ENCODE measurements around the gene ANOS1. TPM values are rescaled to one million over a fixed set of nuclear protein-coding genes. Genes with fewer than 3 reads are reported as not detected.

Gene ANOS1
- total RNA-seq, 1 experiment from 2014 or later = 54.9 TPM

DNA sequence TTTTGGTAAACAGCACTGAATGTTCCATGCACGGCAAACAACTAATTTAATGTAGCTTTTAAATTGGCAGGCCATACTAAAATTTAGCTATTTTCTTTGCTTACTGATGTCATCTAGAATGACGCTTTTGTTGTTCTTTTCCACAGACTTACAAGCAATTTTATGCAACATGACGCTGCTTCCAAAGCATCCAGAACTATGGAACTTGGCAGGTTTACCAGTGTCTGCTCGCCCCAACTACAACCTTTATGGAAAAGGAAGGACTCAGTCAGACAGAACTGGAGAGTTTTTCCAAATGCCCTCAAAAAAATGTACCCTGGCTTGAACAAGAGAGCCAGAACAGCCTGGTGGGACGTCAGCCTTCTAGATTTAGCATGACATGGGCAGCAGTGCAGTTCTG lies 58.7 kb downstream of the ANOS1 start:
- Histone ChIP-seq H2AFZ (ENCODE audit: low read length) (no peak overlapping the region), H3K27ac (ENCODE audit: insufficient read length, low read depth, low read length) (no peak overlapping the region), H3K23me2 (ENCODE audit: insufficient read length, low read depth, low read length, poor library complexity, severe bottlenecking) (no peaks in the 10 kb centered on the region), H3K23ac (ENCODE audit: insufficient read length, low read depth, low read length) (no peak overlapping the region), H3K18ac (ENCODE audit: insufficient read length, low read depth, low read length) (no peak overlapping the region), H3T11ph (ENCODE audit: low read length) (no peak overlapping the region), H3K56ac (ENCODE audit: insufficient read length, low read depth, low read length) (no peak overlapping the region), H2BK20ac (ENCODE audit: low read depth, low read length, poor library complexity, severe bottlenecking) (no peak overlapping the region), H4K8ac (replicated peaks; ENCODE audit: insufficient read length, low read depth, low read length) (no peak overlapping the region), H4K91ac (ENCODE audit: insufficient read length, low read depth, low read length) (no peak overlapping the region), H2BK5ac (ENCODE audit: insufficient read length, low read length) (no peak overlapping the region), H2AK5ac (ENCODE audit: insufficient read length, low read length) (no peak overlapping the region), H3K9me3 (ENCODE audit: control insufficient read depth, low read depth, low read length) (no peaks in the 10 kb centered on the region), H4K5ac (ENCODE audit: insufficient read length, low read depth, low read length) (no peak overlapping the region), H3K9ac (ENCODE audit: extremely low read depth, insufficient read length, low read length) (no peak overlapping the region), H3K79me1 (ENCODE audit: insufficient read depth, low read depth, low read length, poor library complexity, severe bottlenecking) (no peaks in the 10 kb centered on the region), H2BK120ac (ENCODE audit: low read depth, low read length, poor library complexity, severe bottlenecking) (no peak overlapping the region), H4K20me1 (ENCODE audit: control insufficient read depth, insufficient read depth, insufficient read length) (no peaks in the 10 kb centered on the region), H3K4ac (ENCODE audit: low read depth, low read length) (no peak overlapping the region), H3K27me3 (ENCODE audit: insufficient read depth, low read length) (no peaks in the 10 kb centered on the region), H3K79me2 (ENCODE audit: insufficient read depth, low read length) (peaks cover 29% of the 10 kb centered on the region; the same call in 1 of the 2 replicates), H3K4me1 (ENCODE audit: insufficient read depth, low read length) (peaks cover 14% of the 10 kb centered on the region; the same call in 1 of the 2 replicates), H2BK12ac (ENCODE audit: insufficient read length, low read depth, low read length) (no peak overlapping the region), H3K4me2 (ENCODE audit: insufficient read depth, insufficient read length, low read length) (no peak overlapping the region), H2BK15ac (ENCODE audit: low read depth, low read length) (no peak overlapping the region), H3K14ac (ENCODE audit: insufficient read depth, low read length) (no peak overlapping the region)
- Mint-ChIP-seq H3K4me1 (peaks cover 52 to 56% of the 10 kb centered on the region in 2 experiments), H3K27ac (peak overlapping the region; percentile 4 to 42 (median 39); a peak in 3 of 7 replicates), H3K27me3 (ENCODE audit: low read depth) (no peaks in the 10 kb centered on the region), H3K9me3 (no peaks in the 10 kb centered on the region), H3K36me3 (ENCODE audit: insufficient read depth in 1 of 3, low read depth in 3 of 3) (peaks cover 0 to 12% (median 5%) of the 10 kb centered on the region in 3 experiments; a peak in 3 of 7 replicates), H3K4me3 (no peak overlapping the region)
- TF ChIP-seq, protein P1, sequence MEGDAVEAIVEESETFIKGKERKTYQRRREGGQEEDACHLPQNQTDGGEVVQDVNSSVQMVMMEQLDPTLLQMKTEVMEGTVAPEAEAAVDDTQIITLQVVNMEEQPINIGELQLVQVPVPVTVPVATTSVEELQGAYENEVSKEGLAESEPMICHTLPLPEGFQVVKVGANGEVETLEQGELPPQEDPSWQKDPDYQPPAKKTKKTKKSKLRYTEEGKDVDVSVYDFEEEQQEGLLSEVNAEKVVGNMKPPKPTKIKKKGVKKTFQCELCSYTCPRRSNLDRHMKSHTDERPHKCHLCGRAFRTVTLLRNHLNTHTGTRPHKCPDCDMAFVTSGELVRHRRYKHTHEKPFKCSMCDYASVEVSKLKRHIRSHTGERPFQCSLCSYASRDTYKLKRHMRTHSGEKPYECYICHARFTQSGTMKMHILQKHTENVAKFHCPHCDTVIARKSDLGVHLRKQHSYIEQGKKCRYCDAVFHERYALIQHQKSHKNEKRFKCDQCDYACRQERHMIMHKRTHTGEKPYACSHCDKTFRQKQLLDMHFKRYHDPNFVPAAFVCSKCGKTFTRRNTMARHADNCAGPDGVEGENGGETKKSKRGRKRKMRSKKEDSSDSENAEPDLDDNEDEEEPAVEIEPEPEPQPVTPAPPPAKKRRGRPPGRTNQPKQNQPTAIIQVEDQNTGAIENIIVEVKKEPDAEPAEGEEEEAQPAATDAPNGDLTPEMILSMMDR (conservative IDR thresholded peaks at IDR 0.05) = no peak
- WGBS (ENCODE audit: extremely low coverage, insufficient read length, low lambda C conversion rate) = no CpG with 5 or more reads among the region's 5 CpGs
- no peak for DNase-seq
